Chondrocyte (in vitro differentiated cells): Measurements from ENCODE around the gene STK32B. TPM values are rescaled to one million over a fixed set of nuclear protein-coding genes. Genes with fewer than 3 reads are reported as not detected.

Experiments used
- DNase-seq: peaks from one replicate; pipeline ENCODE4 v3.0.0; 2021; ENCODE audit warnings: mixed read lengths, low spot score
- H3K27ac Mint-ChIP-seq: one replicate; pipeline ENCODE4 v1.8.0; 2021; ENCODE audit warnings: mild to moderate bottlenecking, moderate library complexity, mixed read lengths; ENCODE audit not compliant: unreplicated experiment
- H3K27me3 Mint-ChIP-seq: 2 replicates; pipeline ENCODE4 v1.8.0; 2021; ENCODE audit warnings: low read depth, mixed read lengths
- H3K36me3 Mint-ChIP-seq: 2 replicates; pipeline ENCODE4 v1.8.0; 2021; ENCODE audit warnings: low read depth, mixed read lengths
- H3K4me1 Mint-ChIP-seq: 2 replicates; pipeline ENCODE4 v1.8.0; 2021; ENCODE audit warnings: low read depth, mild to moderate bottlenecking, mixed read lengths
- H3K4me3 Mint-ChIP-seq: one replicate; pipeline ENCODE4 v1.8.0; 2021; ENCODE audit warnings: mild to moderate bottlenecking, moderate library complexity, mixed read lengths; ENCODE audit not compliant: unreplicated experiment
- H3K9me3 Mint-ChIP-seq: 2 replicates; pipeline ENCODE4 v1.8.0; 2021; ENCODE audit warnings: low read depth, mixed read lengths
- CTCF ChIP-seq: fragments of 200-600 bp; sonication (generic); IDR thresholded peaks from 2 replicates; pipeline ENCODE4 v1.5.0; 2021; ENCODE audit warnings: antibody characterized with exemption, mild to moderate bottlenecking, moderate library complexity
- total RNA-seq: library from RNA; stranded (reverse); gene quantifications from 3 replicates; pipeline ENCODE4 v1.2.1, GENCODE V29; 2021

The STK32B gene
- total RNA-seq, 1 donor from 2014 or later, result 14.2 TPM

- peaks cover 37% of the 10 kb centered on the region for H3K4me1 Mint-ChIP-seq
- no peak overlapping the region for H3K27ac Mint-ChIP-seq
- no peak for TF ChIP-seq CTCF
- DNase-seq, result no peak
- peaks cover 6% of the 10 kb centered on the region for H3K36me3 Mint-ChIP-seq
- no peak overlapping the region for H3K4me3 Mint-ChIP-seq
- peaks cover 10% of the 10 kb centered on the region for H3K9me3 Mint-ChIP-seq
- no peaks in the 10 kb centered on the region for H3K27me3 Mint-ChIP-seq
Measured at GRCh38 chr4:5376015-5376414, 324.7 kb downstream of the STK32B start.

- peaks cover 6% of the 10 kb centered on the region for H3K36me3 Mint-ChIP-seq
Measured at GRCh38 chr4:5378002-5378401, 326.7 kb downstream of the STK32B start.

GRCh38 chr4:5379895-5380294, 328.6 kb downstream of the STK32B start:
- peaks cover 44% of the 10 kb centered on the region for H3K4me1 Mint-ChIP-seq

More at GRCh38 chr4:5378002-5378401, 326.7 kb downstream of the STK32B start:
- H3K27me3 Mint-ChIP-seq, result no peaks in the 10 kb centered on the region
- TF ChIP-seq CTCF, result peak; percentile 76
- no peak for DNase-seq
- peaks cover 43% of the 10 kb centered on the region for H3K4me1 Mint-ChIP-seq
- H3K27ac Mint-ChIP-seq, result no peak overlapping the region
- no peak overlapping the region for H3K4me3 Mint-ChIP-seq
- peaks cover 10% of the 10 kb centered on the region for H3K9me3 Mint-ChIP-seq

GRCh38 chr4:5381961-5382441, 330.7 kb downstream of the STK32B start:
- Mint-ChIP-seq H3K27ac (peak overlapping the region; percentile 91), H3K27me3 (no peaks in the 10 kb centered on the region), H3K36me3 (peaks cover 3% of the 10 kb centered on the region), H3K9me3 (peaks cover 5% of the 10 kb centered on the region), H3K4me3 (peak overlapping the region; percentile 17), H3K4me1 (peaks cover 41% of the 10 kb centered on the region)
- TF ChIP-seq CTCF, result peak; percentile 53
- no peak for DNase-seq

More at GRCh38 chr4:5379895-5380294, 328.6 kb downstream of the STK32B start:
- TF ChIP-seq CTCF, result no peak
- Mint-ChIP-seq H3K9me3 (peaks cover 5% of the 10 kb centered on the region), H3K36me3 (peaks cover 3% of the 10 kb centered on the region), H3K27ac (no peak overlapping the region), H3K4me3 (no peak overlapping the region), H3K27me3 (no peaks in the 10 kb centered on the region)
- no peak for DNase-seq

GRCh38 chr4:5383191-5383980, 332.1 kb downstream of the STK32B start:
- no peaks in the 10 kb centered on the region for H3K27me3 Mint-ChIP-seq
- no peak overlapping the region for H3K27ac Mint-ChIP-seq
- H3K36me3 Mint-ChIP-seq, result no peaks in the 10 kb centered on the region
- H3K4me3 Mint-ChIP-seq, result no peak overlapping the region
- TF ChIP-seq CTCF, result no peak
- H3K9me3 Mint-ChIP-seq, result no peaks in the 10 kb centered on the region
- peaks cover 41% of the 10 kb centered on the region for H3K4me1 Mint-ChIP-seq
- no peak for DNase-seq
